ENCODE results near the gene SPSB3. TPM values are rescaled to one million over a fixed set of nuclear protein-coding genes. Genes with fewer than 3 reads are reported as not detected.

Gene SPSB3
- total and polyA plus RNA-seq, 2 donors (not counting 1 experiment from before 2014, with no cell fraction given), result 9.6 to 32.7 TPM

GRCh38 chr16:1774448-1774780 is 8.0 kb downstream of the SPSB3 start:
- peak overlapping the region; percentile 96 for H3K4me2 ChIP-seq (ENCODE audit: extremely low read depth, insufficient read depth, low read length)
- peaks cover 31% of the 10 kb centered on the region for H3K79me2 ChIP-seq (ENCODE audit: control insufficient read depth, insufficient read depth, low read length)
- no peak overlapping the region for H2AFZ ChIP-seq (ENCODE audit: low read length)
- H3K9me3 ChIP-seq (ENCODE audit: control insufficient read depth, insufficient read depth, low read depth, low read length), result no peaks in the 10 kb centered on the region
- peak overlapping the region; percentile 16 for H3K9ac ChIP-seq (ENCODE audit: insufficient read depth, low read length)
- H3K36me3 ChIP-seq (ENCODE audit: control insufficient read depth, insufficient read depth, low read length), result peaks cover 21% of the 10 kb centered on the region
- H3K4me3 ChIP-seq (replicated peaks in 1 of 4; ENCODE audit: control extremely low read depth in 1 of 4, insufficient read depth in 1 of 4, low read depth in 3 of 4, low read length in 4 of 4), result peak overlapping the region in 3 of 4 experiments; percentile 69 to 89 (median 84)
- H3K27ac ChIP-seq (ENCODE audit: insufficient read depth, low read length), result no peak overlapping the region
- no peaks in the 10 kb centered on the region for H4K20me1 ChIP-seq (ENCODE audit: control insufficient read depth, extremely low read depth, insufficient read depth, low read length)
- no peak for TF ChIP-seq EZH2 (IDR thresholded peaks at IDR 0.05; ENCODE audit: low read length, missing control alignments)
- no peak for TF ChIP-seq CTCF (conservative IDR thresholded peaks at IDR 0.05 in 1 of 2, IDR thresholded peaks at IDR 0.05 in 1 of 2; ENCODE audit: low read depth in 1 of 2, low read length in 2 of 2)
- H3K4me1 ChIP-seq (ENCODE audit: control insufficient read depth, extremely low read depth, insufficient read depth, low read length), result peaks cover 21% of the 10 kb centered on the region
- H3K27me3 ChIP-seq (ENCODE audit: control insufficient read depth, insufficient read depth, low read length), result no peaks in the 10 kb centered on the region
- no peak for DNase-seq (ENCODE audit: low read depth in 2 of 2)

- H3K27me3 ChIP-seq (ENCODE audit: control insufficient read depth, insufficient read depth, low read length), result no peaks in the 10 kb centered on the region
- peaks cover 26% of the 10 kb centered on the region for H3K36me3 ChIP-seq (ENCODE audit: control insufficient read depth, insufficient read depth, low read length)
- H3K79me2 ChIP-seq (ENCODE audit: control insufficient read depth, insufficient read depth, low read length), result peaks cover 31% of the 10 kb centered on the region
- no peaks in the 10 kb centered on the region for H3K9me3 ChIP-seq (ENCODE audit: control insufficient read depth, insufficient read depth, low read depth, low read length)
- peak overlapping the region; percentile 85 for H3K9ac ChIP-seq (ENCODE audit: insufficient read depth, low read length)
- TF ChIP-seq EZH2 (IDR thresholded peaks at IDR 0.05; ENCODE audit: low read length, missing control alignments), result no peak
- no peak for TF ChIP-seq CTCF (conservative IDR thresholded peaks at IDR 0.05 in 1 of 2, IDR thresholded peaks at IDR 0.05 in 1 of 2; ENCODE audit: low read depth in 1 of 2, low read length in 2 of 2)
- peak overlapping the region; percentile 96 for H3K4me2 ChIP-seq (ENCODE audit: extremely low read depth, insufficient read depth, low read length)
- H3K4me3 ChIP-seq (replicated peaks in 1 of 4; ENCODE audit: control extremely low read depth in 1 of 4, insufficient read depth in 1 of 4, low read depth in 3 of 4, low read length in 4 of 4), result peak overlapping the region; percentile 69 to 89 (median 84)
- H2AFZ ChIP-seq (ENCODE audit: low read length), result peak overlapping the region; percentile 35
- peak overlapping the region; percentile 80 for H3K27ac ChIP-seq (ENCODE audit: insufficient read depth, low read length)
- peak; percentile 51 to 66 for DNase-seq (ENCODE audit: low read depth in 2 of 2)
- H4K20me1 ChIP-seq (ENCODE audit: control insufficient read depth, extremely low read depth, insufficient read depth, low read length), result no peaks in the 10 kb centered on the region
- peaks cover 21% of the 10 kb centered on the region for H3K4me1 ChIP-seq (ENCODE audit: control insufficient read depth, extremely low read depth, insufficient read depth, low read length)
These were observed 8.5 kb downstream of the SPSB3 start for GRCh38 chr16:1773703-1774447.

- H3K36me3 ChIP-seq (ENCODE audit: control insufficient read depth, insufficient read depth, low read length), result peaks cover 32% of the 10 kb centered on the region
These were observed 9.3 kb downstream of the SPSB3 start, which contains the start of gene MRPS34 for GRCh38 chr16:1772908-1773702. TSS of gene MRPS34 (minus strand) at chr16:1773134. CDS start at chr16:1773119, 15 bp downstream.

More at GRCh38 chr16:1772908-1773702, 9.3 kb downstream of the SPSB3 start, which contains the start of gene MRPS34:
- Histone ChIP-seq H3K4me3 (replicated peaks in 1 of 4; ENCODE audit: control extremely low read depth in 1 of 4, insufficient read depth in 1 of 4, low read depth in 3 of 4, low read length in 4 of 4) (peak within 1 kb of the TSS; percentile 76 to 89 (median 84)), H3K27ac (ENCODE audit: insufficient read depth, low read length) (peak within 1 kb of the TSS; percentile 80), H3K4me2 (ENCODE audit: extremely low read depth, insufficient read depth, low read length) (peak within 1 kb of the TSS; percentile 100), H3K4me1 (ENCODE audit: control insufficient read depth, extremely low read depth, insufficient read depth, low read length) (peaks cover 21% of the 10 kb centered on the region), H3K79me2 (ENCODE audit: control insufficient read depth, insufficient read depth, low read length) (peaks cover 31% of the 10 kb centered on the region), H3K9ac (ENCODE audit: insufficient read depth, low read length) (peak within 1 kb of the TSS; percentile 85), H4K20me1 (ENCODE audit: control insufficient read depth, extremely low read depth, insufficient read depth, low read length) (no peaks in the 10 kb centered on the region), H3K9me3 (ENCODE audit: control insufficient read depth, insufficient read depth, low read depth, low read length) (no peaks in the 10 kb centered on the region), H2AFZ (ENCODE audit: low read length) (peak within 1 kb of the TSS; percentile 62), H3K27me3 (ENCODE audit: control insufficient read depth, insufficient read depth, low read length) (no peaks in the 10 kb centered on the region)
- DNase-seq (ENCODE audit: low read depth in 2 of 2), result peak; percentile 85 to 86
- TF ChIP-seq EZH2 (IDR thresholded peaks at IDR 0.05; ENCODE audit: low read length, missing control alignments) (no peak), CTCF (conservative IDR thresholded peaks at IDR 0.05 in 1 of 2, IDR thresholded peaks at IDR 0.05 in 1 of 2; ENCODE audit: low read depth in 1 of 2, low read length in 2 of 2) (peak; percentile 52 to 55)

All from fibroblast of lung (primary cell).